Ishikawa (cell line): ENCODE measurements around the gene BCL2L1.

Source experiments
- CEBPB ChIP-seq: IDR thresholded peaks from 2 replicates; pipeline ENCODE4 v1.6.1; 2012
- CREB1 ChIP-seq: IDR thresholded peaks from 2 replicates; pipeline ENCODE4 v1.6.1; 2012; ENCODE audit warnings: low read depth
- EGR1 ChIP-seq: IDR thresholded peaks from 2 replicates; pipeline ENCODE4 v1.6.1; 2012
- EP300 ChIP-seq: IDR thresholded peaks from 2 replicates; pipeline ENCODE4 v1.6.1; 2012; ENCODE audit warnings: borderline replicate concordance
- FOXM1 ChIP-seq: IDR thresholded peaks from 2 replicates; pipeline ENCODE4 v1.6.1; 2012; ENCODE audit warnings: low read depth, borderline replicate concordance
- NFIC ChIP-seq: IDR thresholded peaks from 2 replicates; pipeline ENCODE4 v1.6.1; 2012
- RAD21 ChIP-seq: IDR thresholded peaks from 2 replicates; pipeline ENCODE4 v1.6.1; 2012; ENCODE audit warnings: low read depth
- TAF1 ChIP-seq: IDR thresholded peaks from 2 replicates; pipeline ENCODE4 v1.6.1; 2012; ENCODE audit warnings: low read depth, mild to moderate bottlenecking
- TCF12 ChIP-seq: IDR thresholded peaks from 2 replicates; pipeline ENCODE4 v1.6.1; 2012; ENCODE audit warnings: low read depth
- TEAD4 ChIP-seq: IDR thresholded peaks from 2 replicates; pipeline ENCODE4 v1.6.1; 2012
- YY1 ChIP-seq: IDR thresholded peaks from 2 replicates; pipeline ENCODE4 v1.6.1; 2012; ENCODE audit warnings: low read depth
- ZBTB7A ChIP-seq: IDR thresholded peaks from 2 replicates; pipeline ENCODE4 v1.6.1; 2012; ENCODE audit warnings: low read depth
- TF ChIP-seq, protein P1 (sequence below): IDR thresholded peaks from 2 replicates; pipeline ENCODE4 v1.6.1; 2012; ENCODE audit warnings: low read depth, mild to moderate bottlenecking
- TF ChIP-seq, protein P2 (sequence below): IDR thresholded peaks from 2 replicates; pipeline ENCODE4 v1.6.1; 2012
- TF ChIP-seq, protein P3 (sequence below): IDR thresholded peaks from 2 replicates; pipeline ENCODE4 v1.6.1; 2012

Gene BCL2L1

DNA sequence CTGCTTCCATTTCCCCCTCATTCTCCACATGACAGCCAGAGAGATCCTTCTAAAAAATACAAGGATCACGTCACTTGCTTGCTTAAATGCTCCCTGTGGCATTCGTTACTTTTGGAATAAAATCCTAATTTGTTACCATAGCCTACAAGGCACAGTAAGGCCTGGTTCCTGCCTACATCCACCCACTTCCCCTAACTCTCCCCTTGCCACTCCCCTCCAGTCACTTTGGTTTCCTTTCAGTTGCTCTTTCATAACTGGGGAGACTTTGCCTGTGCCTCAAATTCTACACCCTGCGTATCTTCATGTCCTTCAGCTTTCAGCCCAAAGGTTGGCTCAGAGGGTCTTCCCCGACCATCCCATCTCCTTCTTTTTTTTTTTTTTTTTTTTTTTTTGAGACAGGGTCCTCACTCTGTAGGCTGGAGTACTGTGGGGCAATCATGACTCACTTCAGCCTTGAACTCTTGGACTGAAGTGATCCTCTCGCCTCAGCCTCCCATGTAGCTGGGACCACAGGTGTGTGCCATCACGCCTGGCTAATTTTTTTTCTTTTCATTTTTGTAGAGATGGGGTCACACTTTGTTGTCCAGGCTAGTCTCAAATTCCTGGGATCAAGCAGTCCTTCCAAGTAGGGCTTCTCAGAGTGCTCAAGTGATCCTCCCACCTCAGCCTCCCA lies 105.1 kb downstream of the BCL2L1 start:
- TF ChIP-seq, protein P1, sequence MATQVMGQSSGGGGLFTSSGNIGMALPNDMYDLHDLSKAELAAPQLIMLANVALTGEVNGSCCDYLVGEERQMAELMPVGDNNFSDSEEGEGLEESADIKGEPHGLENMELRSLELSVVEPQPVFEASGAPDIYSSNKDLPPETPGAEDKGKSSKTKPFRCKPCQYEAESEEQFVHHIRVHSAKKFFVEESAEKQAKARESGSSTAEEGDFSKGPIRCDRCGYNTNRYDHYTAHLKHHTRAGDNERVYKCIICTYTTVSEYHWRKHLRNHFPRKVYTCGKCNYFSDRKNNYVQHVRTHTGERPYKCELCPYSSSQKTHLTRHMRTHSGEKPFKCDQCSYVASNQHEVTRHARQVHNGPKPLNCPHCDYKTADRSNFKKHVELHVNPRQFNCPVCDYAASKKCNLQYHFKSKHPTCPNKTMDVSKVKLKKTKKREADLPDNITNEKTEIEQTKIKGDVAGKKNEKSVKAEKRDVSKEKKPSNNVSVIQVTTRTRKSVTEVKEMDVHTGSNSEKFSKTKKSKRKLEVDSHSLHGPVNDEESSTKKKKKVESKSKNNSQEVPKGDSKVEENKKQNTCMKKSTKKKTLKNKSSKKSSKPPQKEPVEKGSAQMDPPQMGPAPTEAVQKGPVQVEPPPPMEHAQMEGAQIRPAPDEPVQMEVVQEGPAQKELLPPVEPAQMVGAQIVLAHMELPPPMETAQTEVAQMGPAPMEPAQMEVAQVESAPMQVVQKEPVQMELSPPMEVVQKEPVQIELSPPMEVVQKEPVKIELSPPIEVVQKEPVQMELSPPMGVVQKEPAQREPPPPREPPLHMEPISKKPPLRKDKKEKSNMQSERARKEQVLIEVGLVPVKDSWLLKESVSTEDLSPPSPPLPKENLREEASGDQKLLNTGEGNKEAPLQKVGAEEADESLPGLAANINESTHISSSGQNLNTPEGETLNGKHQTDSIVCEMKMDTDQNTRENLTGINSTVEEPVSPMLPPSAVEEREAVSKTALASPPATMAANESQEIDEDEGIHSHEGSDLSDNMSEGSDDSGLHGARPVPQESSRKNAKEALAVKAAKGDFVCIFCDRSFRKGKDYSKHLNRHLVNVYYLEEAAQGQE: no peak
- TF ChIP-seq, protein P2, sequence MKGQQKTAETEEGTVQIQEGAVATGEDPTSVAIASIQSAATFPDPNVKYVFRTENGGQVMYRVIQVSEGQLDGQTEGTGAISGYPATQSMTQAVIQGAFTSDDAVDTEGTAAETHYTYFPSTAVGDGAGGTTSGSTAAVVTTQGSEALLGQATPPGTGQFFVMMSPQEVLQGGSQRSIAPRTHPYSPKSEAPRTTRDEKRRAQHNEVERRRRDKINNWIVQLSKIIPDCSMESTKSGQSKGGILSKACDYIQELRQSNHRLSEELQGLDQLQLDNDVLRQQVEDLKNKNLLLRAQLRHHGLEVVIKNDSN: no peak
- TF ChIP-seq CREB1 (no peak), YY1 (no peak), ZBTB7A (no peak), FOXM1 (no peak), TEAD4 (no peak), EP300 (no peak), NFIC (no peak), TAF1 (no peak), CEBPB (no peak), TCF12 (no peak), RAD21 (no peak), EGR1 (no peak)
- TF ChIP-seq, protein P3, sequence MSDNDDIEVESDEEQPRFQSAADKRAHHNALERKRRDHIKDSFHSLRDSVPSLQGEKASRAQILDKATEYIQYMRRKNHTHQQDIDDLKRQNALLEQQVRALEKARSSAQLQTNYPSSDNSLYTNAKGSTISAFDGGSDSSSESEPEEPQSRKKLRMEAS: no peak

DNA sequence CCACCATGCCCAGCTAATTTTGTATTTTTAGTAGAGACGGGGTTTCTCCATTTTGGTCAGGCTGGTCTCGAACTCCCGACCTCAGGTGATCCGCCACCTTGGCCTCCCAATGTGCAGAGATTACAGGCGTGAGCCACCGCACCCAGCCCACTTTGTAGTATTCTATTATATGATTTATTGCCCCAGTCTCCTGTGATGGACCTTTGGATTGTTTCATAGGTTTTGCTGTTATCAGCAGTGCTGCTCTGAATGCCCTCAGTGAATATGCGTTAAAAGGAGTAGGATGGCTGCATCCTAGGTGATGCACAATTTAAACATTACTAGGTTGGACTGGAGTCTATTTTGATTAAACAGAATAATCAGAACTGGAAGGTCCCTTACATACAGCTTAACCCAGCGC lies 107.3 kb downstream of the BCL2L1 start:
- TF ChIP-seq TEAD4: no peak
- TF ChIP-seq, protein P2: no peak
- TF ChIP-seq FOXM1: no peak
- TF ChIP-seq TAF1: no peak
- TF ChIP-seq TCF12: no peak
- TF ChIP-seq, protein P1: no peak
- no peak for TF ChIP-seq EP300
- no peak for TF ChIP-seq YY1
- no peak for TF ChIP-seq CEBPB
